H1 (cell line): ENCODE results near the gene ING5.

Experiments
- ATF2 ChIP-seq: IDR thresholded peaks from 2 replicates; pipeline ENCODE4 v1.6.1; 2012; ENCODE audit warnings: low read length, inconsistent platforms
- ATF3 ChIP-seq: IDR thresholded peaks from 2 replicates; pipeline ENCODE4 v1.6.1; 2011; ENCODE audit warnings: low read depth, mild to moderate bottlenecking, low read length; ENCODE audit not compliant: insufficient read depth
- CTCF ChIP-seq, 3 experiments: IDR thresholded peaks; 1 replicate in 2 of 3; 2 replicates in 1 of 3; pipeline versions ENCODE4 v1.5.1 to v1.6.1; 2011; ENCODE audit warnings: low read length in 3 of 3, mild to moderate bottlenecking in 3 of 3, inconsistent platforms in 2 of 3, low read depth in 1 of 3, moderate library complexity in 1 of 3; ENCODE audit not compliant: insufficient read depth in 1 of 3; ENCODE audit errors: control extremely low read depth in 1 of 3
- GABPA ChIP-seq: IDR thresholded peaks from 2 replicates; pipeline ENCODE4 v1.6.1; 2011; ENCODE audit warnings: mild to moderate bottlenecking, low read length, moderate library complexity, borderline replicate concordance; ENCODE audit not compliant: insufficient read depth
- POLR2AphosphoS5 ChIP-seq: IDR thresholded peaks from 2 replicates; pipeline ENCODE4 v1.6.1; 2011; ENCODE audit warnings: low read depth, low read length
- TEAD4 ChIP-seq: IDR thresholded peaks from 2 replicates; pipeline ENCODE4 v1.6.1; 2012; ENCODE audit warnings: low read depth, low read length, inconsistent platforms, mixed read lengths
- YY1 ChIP-seq: IDR thresholded peaks from 2 replicates; pipeline ENCODE4 v1.6.1; 2011; ENCODE audit warnings: low read depth, mild to moderate bottlenecking, low read length

GRCh38 chr2:241690202-241690717 is 11.6 kb upstream of the ING5 start:
- TF ChIP-seq YY1, result no peak
- TF ChIP-seq CTCF (IDR thresholded peaks at IDR 0.05; ENCODE audit: control extremely low read depth in 1 of 3, insufficient read depth in 1 of 3, low read depth in 1 of 3, low read length in 3 of 3), result no peak
- no peak for TF ChIP-seq POLR2AphosphoS5
- TF ChIP-seq GABPA, result no peak
- TF ChIP-seq ATF2, result no peak
- no peak for TF ChIP-seq ATF3
- no peak for TF ChIP-seq TEAD4
